Ovary (tissue), 3 donors: ENCODE measurements around the gene C1orf56.

Source experiments
- CTCF ChIP-seq, 3 donors: fragments of 450-650 bp in 2 of 3; fragments of 200-600 bp in 1 of 3; IDR thresholded peaks; one replicate each; pipeline versions ENCODE4 v1.5.1 to v1.8.0; 2016 to 2022; ENCODE audit warnings: antibody characterized with exemption in 3 of 3, mild to moderate bottlenecking in 1 of 3
- POLR2A ChIP-seq: fragments of 450-650 bp; IDR thresholded peaks from one replicate; pipeline ENCODE4 v1.6.1; 2017; ENCODE audit warnings: antibody characterized with exemption, mild to moderate bottlenecking, moderate library complexity
- donor health status: DM: no; HTN: no; CAD: no.

- TF ChIP-seq CTCF (IDR thresholded peaks at IDR 0.05) = no peak
- no peak for TF ChIP-seq POLR2A
Measured at GRCh38 chr1:151039521-151039920, 8.0 kb upstream of the C1orf56 start.
